ENCODE measurements around the gene GET4. TPM values are rescaled to one million over a fixed set of nuclear protein-coding genes. Genes with fewer than 3 reads are reported as not detected.
"Not testable (repeated sequence)": the region's sequence is repeated elsewhere in the genome, so short reads cannot be mapped to it uniquely, and the experiment has no call there.

GET4 gene
- total RNA-seq, 2 donors from 2014 or later = 32.5 to 34.1 TPM

GRCh38 chr7:921581-922333 lies 45.4 kb downstream of the GET4 start:
- Mint-ChIP-seq H3K36me3 (no peaks in the 10 kb centered on the region), H3K9me3 (no peaks in the 10 kb centered on the region), H3K27ac (peak overlapping the region in 1 of 2 donors; percentile 95)
- DNase-seq (ENCODE audit: low spot score in 2 of 2) (peak in 1 of 2 donors; percentile 57), ATAC-seq (no peak)

- Mint-ChIP-seq H3K27ac (peak overlapping the region; percentile 94 to 95), H3K9me3 (no peaks in the 10 kb centered on the region), H3K36me3 (no peaks in the 10 kb centered on the region)
- ATAC-seq (peak; percentile 8 to 16), DNase-seq (ENCODE audit: low spot score in 2 of 2) (peak in 1 of 2 donors; percentile 63)
These were observed 46.2 kb downstream of the GET4 start for GRCh38 chr7:922334-923107.

- Mint-ChIP-seq H3K27ac (peak overlapping the region; percentile 94 to 95), H3K9me3 (no peaks in the 10 kb centered on the region), H3K36me3 (no peaks in the 10 kb centered on the region)
- ATAC-seq (peak; percentile 89 to 94), DNase-seq (ENCODE audit: low spot score in 2 of 2) (peak; percentile 86 to 95)
These were observed 47.0 kb downstream of the GET4 start for GRCh38 chr7:923108-924041.

GRCh38 chr7:924042-924441 lies 47.7 kb downstream of the GET4 start:
- not testable (repeated sequence) for DNase-seq (ENCODE audit: low spot score in 2 of 2); H3K9me3 Mint-ChIP-seq; ATAC-seq; H3K36me3 Mint-ChIP-seq
- peak overlapping the region in 1 of 2 donors; percentile 88 for H3K27ac Mint-ChIP-seq

GRCh38 chr7:924541-925231 lies 48.3 kb downstream of the GET4 start:
- peak; percentile 55 to 77 for DNase-seq (ENCODE audit: low spot score in 2 of 2)
- Mint-ChIP-seq H3K9me3 (no peaks in the 10 kb centered on the region), H3K36me3 (no peaks in the 10 kb centered on the region), H3K27ac (peak overlapping the region in 1 of 2 donors; percentile 88)
- ATAC-seq = peak; percentile 39 to 49

GRCh38 chr7:925601-926000 lies 49.2 kb downstream of the GET4 start:
- DNase-seq (ENCODE audit: low spot score in 2 of 2) (peak in 1 of 2 donors; percentile 58), ATAC-seq (no peak)
- Mint-ChIP-seq H3K9me3 (no peaks in the 10 kb centered on the region), H3K27ac (no peak overlapping the region), H3K36me3 (peaks cover 0 to 6% of the 10 kb centered on the region in 2 donors)

- H3K27ac Mint-ChIP-seq = no peak overlapping the region
- ATAC-seq = no peak
- peak in 1 of 2 donors; percentile 49 for DNase-seq (ENCODE audit: low spot score in 2 of 2)
- peaks cover 0 to 6% of the 10 kb centered on the region in 2 donors for H3K36me3 Mint-ChIP-seq
- no peaks in the 10 kb centered on the region for H3K9me3 Mint-ChIP-seq
These were observed 50.0 kb downstream of the GET4 start for GRCh38 chr7:926061-927030.

GRCh38 chr7:927031-927671 lies 50.8 kb downstream of the GET4 start:
- peaks cover 0 to 6% of the 10 kb centered on the region in 2 donors for H3K36me3 Mint-ChIP-seq
- peak in 1 of 2 donors; percentile 54 for DNase-seq (ENCODE audit: low spot score in 2 of 2)
- H3K27ac Mint-ChIP-seq = peak overlapping the region in 1 of 2 donors; percentile 60
- no peak for ATAC-seq
- no peaks in the 10 kb centered on the region for H3K9me3 Mint-ChIP-seq

GRCh38 chr7:929311-929711 lies 53.0 kb downstream of the GET4 start:
- Mint-ChIP-seq H3K9me3 (no peaks in the 10 kb centered on the region), H3K36me3 (peaks cover 0 to 6% of the 10 kb centered on the region in 2 donors), H3K27ac (peak overlapping the region in 1 of 2 donors; percentile 75)
- ATAC-seq = no peak
- DNase-seq (ENCODE audit: low spot score in 2 of 2) = no peak

GRCh38 chr7:930975-931758 lies 54.8 kb downstream of the GET4 start:
- DNase-seq (ENCODE audit: low spot score in 2 of 2) = no peak
- Mint-ChIP-seq H3K36me3 (peaks cover 0 to 6% of the 10 kb centered on the region in 2 donors), H3K9me3 (no peaks in the 10 kb centered on the region), H3K27ac (peak overlapping the region in 1 of 2 donors; percentile 75)
- ATAC-seq = no peak

GRCh38 chr7:931871-932650 lies 55.7 kb downstream of the GET4 start:
- peaks cover 0 to 6% of the 10 kb centered on the region in 2 donors for H3K36me3 Mint-ChIP-seq
- no peak for ATAC-seq
- H3K27ac Mint-ChIP-seq = no peak overlapping the region
- H3K9me3 Mint-ChIP-seq = no peaks in the 10 kb centered on the region
- no peak for DNase-seq (ENCODE audit: low spot score in 2 of 2)

GRCh38 chr7:932651-932975 lies 56.3 kb downstream of the GET4 start:
- ATAC-seq = no peak
- Mint-ChIP-seq H3K27ac (no peak overlapping the region), H3K9me3 (no peaks in the 10 kb centered on the region), H3K36me3 (peaks cover 0 to 6% of the 10 kb centered on the region in 2 donors)
- DNase-seq (ENCODE audit: low spot score in 2 of 2) = no peak

GRCh38 chr7:934469-935163 lies 58.3 kb downstream of the GET4 start:
- ATAC-seq (no peak), DNase-seq (ENCODE audit: low spot score in 2 of 2) (no peak)
- Mint-ChIP-seq H3K36me3 (peaks cover 0 to 6% of the 10 kb centered on the region in 2 donors), H3K27ac (no peak overlapping the region), H3K9me3 (no peaks in the 10 kb centered on the region)
